Measurements from ENCODE around the gene ADAMTS9.

ADAMTS9 gene

DNA sequence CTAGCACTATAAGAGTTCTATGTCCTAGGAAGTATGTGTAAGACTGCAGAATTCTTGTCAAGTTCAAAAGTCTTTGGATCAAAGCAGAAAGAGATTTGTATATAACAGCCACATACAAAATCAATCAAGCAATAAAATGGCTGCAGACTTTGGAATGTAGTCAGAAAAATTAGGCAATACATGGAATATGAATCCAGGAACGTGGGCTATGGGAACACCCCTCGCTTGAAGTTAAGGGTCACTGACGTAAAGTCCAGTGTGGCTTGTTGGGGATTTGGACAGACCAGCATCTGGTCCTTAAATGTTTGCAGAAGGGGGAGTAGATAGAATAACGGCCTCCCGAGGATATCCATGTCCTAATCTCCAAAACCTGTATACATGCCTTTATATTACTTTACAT lies 178.6 kb downstream of the ADAMTS9 start:
- no peak for TF ChIP-seq JUND (IDR thresholded peaks at IDR 0.05; ENCODE audit: low read depth)
- in situ Hi-C loops (cut with HindIII; ENCODE audit: low pct_unique_long_range_greater_than_20kb, low sequenced_read_pairs), result no loop called here

DNA sequence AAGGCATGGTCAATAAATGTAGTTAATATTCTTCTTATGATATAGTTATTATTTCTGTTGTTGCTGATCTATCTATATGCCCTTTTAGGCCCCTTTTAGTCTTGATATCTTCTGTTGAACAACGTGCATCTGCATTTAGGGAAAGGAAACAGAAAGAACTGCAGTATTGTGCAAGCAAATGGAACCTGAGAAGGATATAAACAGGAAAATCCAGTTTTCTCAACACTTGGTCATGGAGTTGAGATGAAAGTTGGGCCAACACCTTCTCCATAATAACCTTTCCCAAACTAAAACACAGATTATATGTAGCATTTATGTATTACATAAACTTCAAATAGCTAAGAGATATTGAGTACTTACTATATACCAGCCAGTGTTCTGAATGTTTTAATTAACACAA lies 179.7 kb downstream of the ADAMTS9 start:
- in situ Hi-C loops (cut with HindIII; ENCODE audit: low pct_unique_long_range_greater_than_20kb, low sequenced_read_pairs), result no loop called here
- peak in 1 of 2 experiments; percentile 47 for DNase-seq (ENCODE audit: low read depth in 1 of 2, low spot score in 1 of 2)
- TF ChIP-seq JUND (IDR thresholded peaks at IDR 0.05; ENCODE audit: low read depth), result no peak

More for the DNA sequence above, 178.6 kb downstream of the ADAMTS9 start:
- no peak for DNase-seq (ENCODE audit: low read depth in 1 of 2, low spot score in 1 of 2)

DNA sequence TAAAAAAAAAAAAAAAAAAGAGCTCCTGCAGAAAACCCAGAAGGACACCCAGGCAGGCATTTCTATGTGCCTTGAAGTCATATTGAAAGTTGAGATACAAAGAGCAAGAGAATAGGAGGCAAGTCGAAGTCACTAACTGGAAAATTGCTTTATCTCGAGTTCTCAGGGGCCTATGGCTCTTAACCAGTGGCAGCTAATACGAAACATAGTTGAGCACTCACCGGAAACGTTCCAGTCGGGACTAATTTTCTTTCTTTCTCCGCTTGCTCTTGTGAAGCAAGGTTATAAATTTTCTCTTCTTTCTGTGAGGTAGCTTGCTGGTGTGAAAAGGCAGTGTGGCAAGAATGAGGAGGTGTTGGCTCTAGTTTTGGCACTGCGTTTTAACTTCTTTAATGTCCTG lies 181.5 kb downstream of the ADAMTS9 start:
- no peak for TF ChIP-seq JUND (IDR thresholded peaks at IDR 0.05; ENCODE audit: low read depth)
- DNase-seq (ENCODE audit: low read depth in 1 of 2, low spot score in 1 of 2), result no peak
- in situ Hi-C loops (cut with HindIII; ENCODE audit: low pct_unique_long_range_greater_than_20kb, low sequenced_read_pairs), result no loop called here

DNA sequence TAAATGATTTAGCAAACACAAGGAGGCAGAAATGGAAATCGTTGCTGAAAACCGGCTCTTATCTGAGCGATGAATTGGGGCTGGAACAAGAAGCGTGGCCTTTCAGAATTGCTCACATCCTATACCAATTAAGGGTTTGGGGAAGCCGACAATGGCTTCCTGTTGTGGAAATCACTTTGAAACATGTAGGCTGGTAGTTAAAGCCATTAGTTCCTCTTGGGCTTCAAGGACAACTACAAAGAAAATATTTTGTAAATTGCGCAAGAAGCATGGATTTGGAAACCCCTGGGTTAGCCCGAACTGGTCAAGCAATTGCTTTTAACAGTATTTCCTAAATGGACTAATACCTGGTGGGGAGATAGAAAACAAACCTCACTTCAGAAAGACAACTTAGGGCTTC lies 182.4 kb downstream of the ADAMTS9 start:
- TF ChIP-seq JUND (IDR thresholded peaks at IDR 0.05; ENCODE audit: low read depth), result no peak
- no peak for DNase-seq (ENCODE audit: low read depth in 1 of 2, low spot score in 1 of 2)
- in situ Hi-C loops (cut with HindIII; ENCODE audit: low pct_unique_long_range_greater_than_20kb, low sequenced_read_pairs), result no loop called here

DNA sequence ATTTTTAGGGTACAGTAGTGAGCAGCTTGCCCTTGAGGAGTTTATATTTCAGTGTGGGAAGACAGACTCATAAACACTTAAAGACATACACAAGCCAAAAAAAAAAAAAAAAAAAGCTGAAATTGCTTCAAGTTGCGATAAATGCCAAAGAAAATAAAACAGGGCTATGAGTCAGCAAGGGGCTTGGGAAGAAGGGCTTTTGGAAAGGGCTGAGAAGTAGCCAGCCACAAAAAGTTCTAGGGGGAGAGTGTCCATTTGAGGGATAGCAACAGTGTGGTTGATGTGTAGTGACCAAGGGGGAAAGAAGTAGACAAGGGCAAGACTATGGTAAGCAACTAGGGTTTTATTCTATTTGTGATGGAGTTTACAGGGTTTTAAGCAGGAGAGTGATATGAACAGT lies 185.5 kb downstream of the ADAMTS9 start:
- no peak for TF ChIP-seq JUND (IDR thresholded peaks at IDR 0.05; ENCODE audit: low read depth)
- DNase-seq (ENCODE audit: low read depth in 1 of 2, low spot score in 1 of 2), result no peak
- in situ Hi-C loops (cut with HindIII; ENCODE audit: low pct_unique_long_range_greater_than_20kb, low sequenced_read_pairs), result no loop called here

DNA sequence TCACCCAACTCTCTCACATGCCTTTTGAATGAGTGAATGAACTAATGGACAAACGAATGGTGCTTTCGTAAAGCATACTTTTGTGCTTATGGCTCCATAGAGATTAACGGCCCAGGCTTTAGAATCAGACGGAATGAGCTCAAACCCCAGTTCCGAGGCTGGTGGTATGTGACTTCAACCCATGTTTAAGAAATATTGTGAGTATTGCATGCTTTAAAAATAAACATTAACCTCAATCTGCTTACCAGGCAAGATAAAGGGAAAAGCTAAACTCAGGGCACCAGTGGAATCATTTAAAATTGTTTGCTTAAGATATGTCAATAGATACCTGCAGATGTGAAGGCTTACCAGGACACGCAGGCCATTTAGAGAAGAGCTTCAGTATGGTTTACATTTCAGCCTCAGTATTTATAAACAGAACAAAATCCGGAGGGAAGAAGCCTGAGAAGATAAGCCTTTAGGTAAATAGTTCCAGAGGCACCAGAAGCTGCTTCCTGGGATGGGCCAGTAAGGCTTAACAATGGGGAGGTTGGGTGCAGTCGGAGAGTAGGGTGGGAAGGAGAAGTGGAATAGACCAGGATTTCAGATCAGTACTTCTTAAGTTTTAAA lies 186.4 kb downstream of the ADAMTS9 start:
- DNase-seq (ENCODE audit: low read depth in 1 of 2, low spot score in 1 of 2), result no peak
- no peak for TF ChIP-seq JUND (IDR thresholded peaks at IDR 0.05; ENCODE audit: low read depth)
- in situ Hi-C loops (cut with HindIII; ENCODE audit: low pct_unique_long_range_greater_than_20kb, low sequenced_read_pairs), result no loop called here

DNA sequence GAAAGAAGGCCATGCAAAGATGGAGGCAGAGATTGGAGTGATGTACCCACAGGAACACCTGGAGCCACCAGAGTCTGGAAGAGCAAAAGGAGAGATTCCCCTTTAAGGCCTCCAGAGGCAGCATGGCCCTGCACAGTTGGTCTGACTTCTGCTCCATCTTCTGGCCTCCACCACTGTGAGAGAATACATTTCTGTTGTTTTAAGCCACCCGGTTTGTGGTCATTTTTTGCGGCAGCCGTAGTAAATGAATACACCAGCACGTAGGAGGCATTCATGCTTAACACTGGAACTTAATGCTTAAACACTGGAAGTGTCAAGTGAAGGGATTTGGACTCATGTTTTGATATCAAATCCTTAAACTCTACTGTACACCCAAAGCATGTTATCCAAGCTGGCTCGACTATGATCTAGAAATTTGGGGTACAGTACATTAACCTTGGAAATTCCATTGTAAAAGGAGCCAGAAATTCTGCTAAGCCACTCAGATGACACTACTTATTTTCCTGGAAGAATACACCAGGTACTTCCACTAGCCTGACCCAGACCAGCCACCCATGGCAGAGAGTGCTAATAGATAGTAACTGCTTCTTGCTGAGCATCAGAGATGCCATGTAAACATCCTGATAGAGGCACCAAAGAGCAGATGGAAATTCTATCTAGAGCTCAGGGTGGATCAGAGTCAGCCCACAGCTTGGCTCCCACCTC lies 190.9 kb downstream of the ADAMTS9 start:
- in situ Hi-C loops (cut with HindIII; ENCODE audit: low pct_unique_long_range_greater_than_20kb, low sequenced_read_pairs), result no loop called here
- no peak for DNase-seq (ENCODE audit: low read depth in 1 of 2, low spot score in 1 of 2)
- no peak for TF ChIP-seq JUND (IDR thresholded peaks at IDR 0.05; ENCODE audit: low read depth)

DNA sequence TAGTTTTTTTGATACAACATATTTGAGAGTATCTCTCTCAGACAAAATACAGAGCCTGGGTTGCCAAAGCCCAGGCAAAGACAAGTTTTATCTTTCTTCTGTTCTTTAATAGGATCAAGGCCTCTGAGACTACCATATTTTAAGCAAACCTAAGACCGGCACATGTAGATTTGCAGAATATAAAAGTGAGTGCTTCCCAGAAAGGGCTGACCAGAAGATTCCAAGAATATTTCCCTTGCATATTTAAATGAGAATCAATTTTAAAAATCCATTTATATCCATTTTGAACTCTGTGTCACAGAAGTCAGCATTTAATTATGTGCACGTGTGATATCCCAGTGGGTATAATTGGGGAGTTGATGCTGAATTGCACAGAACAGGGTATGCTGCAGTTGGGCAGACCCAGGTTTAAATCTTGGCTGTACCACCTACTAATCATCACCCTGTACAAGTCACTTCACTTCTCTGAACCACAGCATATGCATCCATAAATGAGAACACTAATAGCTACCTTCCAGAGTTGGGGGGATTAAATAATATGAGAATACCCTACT lies 191.9 kb downstream of the ADAMTS9 start:
- TF ChIP-seq JUND (IDR thresholded peaks at IDR 0.05; ENCODE audit: low read depth), result no peak
- in situ Hi-C loops (cut with HindIII; ENCODE audit: low pct_unique_long_range_greater_than_20kb, low sequenced_read_pairs), result no loop called here
- no peak for DNase-seq (ENCODE audit: low read depth in 1 of 2, low spot score in 1 of 2)

DNA sequence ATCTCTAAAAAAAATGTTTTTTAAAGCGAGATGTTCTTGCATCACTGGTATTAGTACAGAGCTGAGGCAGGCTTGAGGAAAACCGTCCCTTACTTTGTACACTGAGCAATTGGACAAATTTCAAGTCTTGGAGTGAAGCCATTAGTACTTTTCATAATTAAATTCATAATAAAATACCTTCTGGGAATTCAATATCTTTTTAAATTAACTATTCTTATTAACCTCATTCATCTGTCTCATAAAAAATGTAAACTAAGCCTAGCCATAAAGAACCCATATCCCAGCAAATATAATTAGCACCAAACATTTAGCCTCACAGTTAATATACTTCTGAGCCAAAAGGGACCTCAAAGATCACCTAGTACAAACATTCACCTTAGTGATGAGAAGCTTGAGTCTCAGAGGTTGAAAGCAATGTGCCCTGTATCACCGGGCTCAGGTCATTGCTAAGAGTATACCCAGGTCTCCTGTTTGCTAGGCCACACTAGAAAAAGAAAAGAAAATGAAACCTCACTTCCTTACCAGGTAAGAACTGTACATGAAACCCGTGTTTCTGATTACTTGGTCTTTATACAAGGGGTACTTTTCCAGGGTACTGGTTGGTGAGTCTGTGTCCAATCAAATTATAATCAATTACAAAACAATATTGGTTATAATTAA lies 192.5 kb downstream of the ADAMTS9 start:
- TF ChIP-seq JUND (IDR thresholded peaks at IDR 0.05; ENCODE audit: low read depth), result no peak
- DNase-seq (ENCODE audit: low read depth in 1 of 2, low spot score in 1 of 2), result no peak
- in situ Hi-C loops (cut with HindIII; ENCODE audit: low pct_unique_long_range_greater_than_20kb, low sequenced_read_pairs), result no loop called here

DNA sequence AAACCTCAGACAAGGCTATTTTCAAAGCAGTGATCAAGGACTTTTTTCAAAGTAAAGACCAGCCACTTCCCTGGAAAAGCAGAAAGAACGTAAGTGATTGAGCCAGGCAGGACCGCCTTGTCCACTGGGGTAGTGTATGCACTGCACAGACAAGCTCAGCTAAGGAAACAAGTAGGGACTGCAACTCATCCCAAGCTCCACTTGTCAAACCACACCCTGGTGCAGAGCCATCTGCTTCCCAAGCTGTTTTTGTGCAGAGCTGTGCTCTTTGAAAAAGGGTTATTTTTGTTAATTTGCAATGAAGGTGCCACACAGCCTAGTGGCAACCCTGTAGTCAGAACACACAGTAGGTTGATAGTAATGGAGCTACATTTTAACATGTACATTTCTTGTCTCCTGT lies 193.3 kb downstream of the ADAMTS9 start:
- TF ChIP-seq JUND (IDR thresholded peaks at IDR 0.05; ENCODE audit: low read depth), result no peak
- DNase-seq (ENCODE audit: low read depth in 1 of 2, low spot score in 1 of 2), result no peak
- in situ Hi-C loops (cut with HindIII; ENCODE audit: low pct_unique_long_range_greater_than_20kb, low sequenced_read_pairs), result no loop called here

DNA sequence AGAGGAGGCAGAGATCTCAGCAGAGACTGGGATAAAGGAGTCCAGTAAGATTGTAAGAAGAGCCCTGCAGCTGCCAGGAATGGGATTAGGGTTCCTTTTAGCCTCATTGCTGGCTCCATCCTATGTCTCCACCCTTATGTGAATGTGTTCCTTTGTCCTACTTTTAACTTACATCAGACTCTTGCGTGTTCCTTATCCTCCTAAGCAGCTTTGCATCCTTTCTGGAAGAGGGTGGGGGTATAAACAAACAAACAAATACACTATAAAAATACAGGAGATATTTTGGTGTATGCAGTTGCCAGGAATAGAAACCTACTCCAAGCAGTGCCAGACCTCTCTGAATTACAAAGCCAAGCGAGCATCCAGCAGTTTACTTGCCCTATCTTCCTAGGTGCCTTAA lies 194.7 kb downstream of the ADAMTS9 start:
- no peak for TF ChIP-seq JUND (IDR thresholded peaks at IDR 0.05; ENCODE audit: low read depth)
- DNase-seq (ENCODE audit: low read depth in 1 of 2, low spot score in 1 of 2), result no peak
- in situ Hi-C loops (cut with HindIII; ENCODE audit: low pct_unique_long_range_greater_than_20kb, low sequenced_read_pairs), result no loop called here

DNA sequence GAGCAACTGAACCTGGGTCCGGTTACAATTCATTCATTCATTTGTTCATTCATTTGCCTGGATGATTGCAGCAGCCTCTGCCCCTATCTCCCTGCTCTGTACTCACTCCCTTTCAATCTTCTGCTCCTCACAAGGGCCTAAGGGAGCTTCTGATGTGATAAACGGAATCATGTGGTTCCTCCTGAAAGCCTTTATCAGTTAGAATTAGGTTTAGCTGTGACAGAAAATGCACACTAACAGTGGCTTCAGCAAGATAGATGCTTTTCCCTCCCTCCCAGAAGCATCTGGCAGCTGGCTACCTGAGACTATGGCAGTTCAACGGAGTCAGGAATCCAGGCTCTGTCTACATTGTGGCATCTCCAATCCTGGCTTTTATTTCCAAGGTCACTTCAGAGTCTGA lies 196.0 kb downstream of the ADAMTS9 start:
- in situ Hi-C loops (cut with HindIII; ENCODE audit: low pct_unique_long_range_greater_than_20kb, low sequenced_read_pairs), result no loop called here
- DNase-seq (ENCODE audit: low read depth in 1 of 2, low spot score in 1 of 2), result no peak
- TF ChIP-seq JUND (IDR thresholded peaks at IDR 0.05; ENCODE audit: low read depth), result no peak

DNA sequence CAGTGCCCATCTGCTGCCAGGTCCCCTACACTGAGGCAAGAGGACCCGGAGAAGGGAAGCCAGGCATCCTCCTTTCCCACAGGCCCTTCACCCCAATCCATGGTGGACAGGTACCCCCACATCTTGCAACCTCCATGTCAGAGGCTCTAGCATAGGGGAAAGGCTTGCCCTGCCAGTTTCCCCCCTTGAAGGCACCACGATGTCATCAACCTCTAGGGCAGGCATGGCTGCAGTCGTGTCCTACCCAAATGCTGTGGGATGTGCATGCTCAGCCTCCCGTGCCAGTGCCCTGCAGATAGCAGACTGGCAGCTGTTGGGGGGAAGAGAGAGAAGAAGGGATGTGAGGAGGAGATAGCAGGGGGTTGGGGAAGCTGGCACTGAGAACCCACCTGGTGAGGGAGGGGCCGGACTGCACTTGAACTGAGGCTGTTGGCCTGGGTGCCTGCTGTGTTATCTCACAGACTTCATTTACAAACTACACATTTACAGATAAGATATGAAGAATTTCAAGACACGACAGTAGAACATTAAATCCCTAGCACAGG lies 197.5 kb downstream of the ADAMTS9 start:
- no peak for TF ChIP-seq JUND (IDR thresholded peaks at IDR 0.05; ENCODE audit: low read depth)
- in situ Hi-C loops (cut with HindIII; ENCODE audit: low pct_unique_long_range_greater_than_20kb, low sequenced_read_pairs), result no loop called here
- DNase-seq (ENCODE audit: low read depth in 1 of 2, low spot score in 1 of 2), result no peak

Data from T47D (cell line).